Measurements from ENCODE around the gene COPG2. TPM values are rescaled to one million over a fixed set of nuclear protein-coding genes. Genes with fewer than 3 reads are reported as not detected.

COPG2 gene
- total and polyA plus RNA-seq, 2 donors (not counting 1 experiment from before 2014, with no cell fraction given), result 47.8 to 52.4 TPM

DNA sequence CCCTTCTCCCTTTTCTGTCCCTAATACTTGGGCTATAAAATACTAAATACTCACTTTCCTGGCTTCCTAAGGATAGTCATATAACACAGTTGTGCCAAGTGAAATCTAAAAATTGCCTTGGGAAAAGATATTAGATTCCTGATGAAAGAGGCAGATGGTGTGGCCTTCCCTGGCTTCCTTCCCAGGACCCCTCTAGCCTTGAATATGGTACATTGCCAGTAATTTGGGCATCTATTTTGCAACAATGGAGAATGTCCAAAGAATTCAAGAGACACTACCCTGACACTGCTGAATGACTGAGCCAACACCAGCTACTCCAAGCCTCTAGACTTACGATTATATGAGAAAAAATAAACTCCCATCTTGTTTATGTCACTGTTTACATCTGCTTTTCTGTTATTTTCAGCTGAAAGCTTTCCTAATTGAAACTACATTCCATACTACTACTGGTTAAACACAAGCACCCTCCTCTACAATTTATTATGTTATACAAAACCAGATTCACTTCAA, 17.9 kb downstream of the COPG2 start:
- Histone ChIP-seq H3K4me3 (replicated peaks in 1 of 4; ENCODE audit: control extremely low read depth in 1 of 4, insufficient read depth in 1 of 4, low read depth in 3 of 4, low read length in 4 of 4) (no peak overlapping the region), H2AFZ (ENCODE audit: low read length) (no peak overlapping the region), H3K36me3 (ENCODE audit: control insufficient read depth, insufficient read depth, low read length) (peaks cover 2% of the 10 kb centered on the region), H3K9me3 (ENCODE audit: control insufficient read depth, insufficient read depth, low read depth, low read length) (no peaks in the 10 kb centered on the region), H4K20me1 (ENCODE audit: control insufficient read depth, extremely low read depth, insufficient read depth, low read length) (no peaks in the 10 kb centered on the region), H3K9ac (ENCODE audit: insufficient read depth, low read length) (no peak overlapping the region), H3K4me2 (ENCODE audit: extremely low read depth, insufficient read depth, low read length) (no peak overlapping the region), H3K4me1 (ENCODE audit: control insufficient read depth, extremely low read depth, insufficient read depth, low read length) (peaks cover 2% of the 10 kb centered on the region), H3K27me3 (ENCODE audit: control insufficient read depth, insufficient read depth, low read length) (no peaks in the 10 kb centered on the region), H3K79me2 (ENCODE audit: control insufficient read depth, insufficient read depth, low read length) (no peaks in the 10 kb centered on the region), H3K27ac (ENCODE audit: insufficient read depth, low read length) (no peak overlapping the region)
- no peak for DNase-seq (ENCODE audit: low read depth in 2 of 2)
- TF ChIP-seq, protein P1, sequence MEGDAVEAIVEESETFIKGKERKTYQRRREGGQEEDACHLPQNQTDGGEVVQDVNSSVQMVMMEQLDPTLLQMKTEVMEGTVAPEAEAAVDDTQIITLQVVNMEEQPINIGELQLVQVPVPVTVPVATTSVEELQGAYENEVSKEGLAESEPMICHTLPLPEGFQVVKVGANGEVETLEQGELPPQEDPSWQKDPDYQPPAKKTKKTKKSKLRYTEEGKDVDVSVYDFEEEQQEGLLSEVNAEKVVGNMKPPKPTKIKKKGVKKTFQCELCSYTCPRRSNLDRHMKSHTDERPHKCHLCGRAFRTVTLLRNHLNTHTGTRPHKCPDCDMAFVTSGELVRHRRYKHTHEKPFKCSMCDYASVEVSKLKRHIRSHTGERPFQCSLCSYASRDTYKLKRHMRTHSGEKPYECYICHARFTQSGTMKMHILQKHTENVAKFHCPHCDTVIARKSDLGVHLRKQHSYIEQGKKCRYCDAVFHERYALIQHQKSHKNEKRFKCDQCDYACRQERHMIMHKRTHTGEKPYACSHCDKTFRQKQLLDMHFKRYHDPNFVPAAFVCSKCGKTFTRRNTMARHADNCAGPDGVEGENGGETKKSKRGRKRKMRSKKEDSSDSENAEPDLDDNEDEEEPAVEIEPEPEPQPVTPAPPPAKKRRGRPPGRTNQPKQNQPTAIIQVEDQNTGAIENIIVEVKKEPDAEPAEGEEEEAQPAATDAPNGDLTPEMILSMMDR (conservative IDR thresholded peaks at IDR 0.05 in 1 of 2, IDR thresholded peaks at IDR 0.05 in 1 of 2; ENCODE audit: low read depth in 1 of 2, low read length in 2 of 2), result no peak
- TF ChIP-seq EZH2 (IDR thresholded peaks at IDR 0.05; ENCODE audit: low read length, missing control alignments), result no peak

- Histone ChIP-seq H3K4me3 (replicated peaks in 1 of 4; ENCODE audit: control extremely low read depth in 1 of 4, insufficient read depth in 1 of 4, low read depth in 3 of 4, low read length in 4 of 4) (no peak overlapping the region), H3K4me1 (ENCODE audit: control insufficient read depth, extremely low read depth, insufficient read depth, low read length) (peaks cover 2% of the 10 kb centered on the region), H3K27me3 (ENCODE audit: control insufficient read depth, insufficient read depth, low read length) (no peaks in the 10 kb centered on the region), H4K20me1 (ENCODE audit: control insufficient read depth, extremely low read depth, insufficient read depth, low read length) (no peaks in the 10 kb centered on the region), H3K9ac (ENCODE audit: insufficient read depth, low read length) (no peak overlapping the region), H3K79me2 (ENCODE audit: control insufficient read depth, insufficient read depth, low read length) (no peaks in the 10 kb centered on the region), H3K27ac (ENCODE audit: insufficient read depth, low read length) (no peak overlapping the region), H3K9me3 (ENCODE audit: control insufficient read depth, insufficient read depth, low read depth, low read length) (no peaks in the 10 kb centered on the region), H2AFZ (ENCODE audit: low read length) (no peak overlapping the region), H3K4me2 (ENCODE audit: extremely low read depth, insufficient read depth, low read length) (no peak overlapping the region), H3K36me3 (ENCODE audit: control insufficient read depth, insufficient read depth, low read length) (peaks cover 3% of the 10 kb centered on the region)
- DNase-seq (ENCODE audit: low read depth in 2 of 2), result peak; percentile 34 to 91
- TF ChIP-seq, protein P1 (conservative IDR thresholded peaks at IDR 0.05 in 1 of 2, IDR thresholded peaks at IDR 0.05 in 1 of 2; ENCODE audit: low read depth in 1 of 2, low read length in 2 of 2), result no peak
- TF ChIP-seq EZH2 (IDR thresholded peaks at IDR 0.05; ENCODE audit: low read length, missing control alignments), result no peak
Measured at GRCh38 chr7:130649004-130649790, 19.4 kb downstream of the COPG2 start.

- Histone ChIP-seq H4K20me1 (ENCODE audit: control insufficient read depth, extremely low read depth, insufficient read depth, low read length) (no peaks in the 10 kb centered on the region), H3K4me3 (replicated peaks in 1 of 4; ENCODE audit: control extremely low read depth in 1 of 4, insufficient read depth in 1 of 4, low read depth in 3 of 4, low read length in 4 of 4) (no peak overlapping the region), H3K4me2 (ENCODE audit: extremely low read depth, insufficient read depth, low read length) (no peak overlapping the region), H3K36me3 (ENCODE audit: control insufficient read depth, insufficient read depth, low read length) (peaks cover 3% of the 10 kb centered on the region), H3K79me2 (ENCODE audit: control insufficient read depth, insufficient read depth, low read length) (no peaks in the 10 kb centered on the region), H2AFZ (ENCODE audit: low read length) (no peak overlapping the region), H3K27me3 (ENCODE audit: control insufficient read depth, insufficient read depth, low read length) (no peaks in the 10 kb centered on the region), H3K4me1 (ENCODE audit: control insufficient read depth, extremely low read depth, insufficient read depth, low read length) (peaks cover 2% of the 10 kb centered on the region), H3K9ac (ENCODE audit: insufficient read depth, low read length) (no peak overlapping the region), H3K9me3 (ENCODE audit: control insufficient read depth, insufficient read depth, low read depth, low read length) (no peaks in the 10 kb centered on the region), H3K27ac (ENCODE audit: insufficient read depth, low read length) (no peak overlapping the region)
- DNase-seq (ENCODE audit: low read depth in 2 of 2), result no peak
- TF ChIP-seq, protein P1 (conservative IDR thresholded peaks at IDR 0.05 in 1 of 2, IDR thresholded peaks at IDR 0.05 in 1 of 2; ENCODE audit: low read depth in 1 of 2, low read length in 2 of 2), result no peak
- no peak for TF ChIP-seq EZH2 (IDR thresholded peaks at IDR 0.05; ENCODE audit: low read length, missing control alignments)
Measured at GRCh38 chr7:130648580-130648979, 20.0 kb downstream of the COPG2 start.

Data from fibroblast of lung (primary cell).